Prostate gland (tissue), 2 donors: ENCODE measurements around the gene TMUB1. TPM values are rescaled to one million over a fixed set of nuclear protein-coding genes. Genes with fewer than 3 reads are reported as not detected.

ENCODE experiments used
- DNase-seq: peaks from one replicate; pipeline ENCODE4 v3.0.0-alpha.2; 2019; ENCODE audit warnings: low spot score
- H3K27ac ChIP-seq, 2 donors: fragments of 200-600 bp; sonication (generic); 2 replicates each; pipeline ENCODE4 v1.5.1; 2017 to 2019
- H3K27me3 ChIP-seq: fragments of 200-600 bp; sonication (generic); replicated peaks from 2 replicates; pipeline ENCODE4 v1.5.1; 2019; ENCODE audit not compliant: insufficient read depth
- H3K36me3 ChIP-seq, 2 donors: fragments of 200-600 bp; sonication (generic); 1 replicate in 1 of 2; 2 replicates in 1 of 2; pipeline versions ENCODE4 v1.5.1 to v1.8.1; 2017 to 2019
- H3K4me1 ChIP-seq: fragments of 200-600 bp; sonication (generic); replicated peaks from 2 replicates; pipeline ENCODE4 v1.5.1; 2019
- H3K4me3 ChIP-seq, 2 donors: fragments of 200-600 bp; sonication (generic); 2 replicates each; pipeline ENCODE4 v1.5.1; 2017 to 2019
- H3K9me3 ChIP-seq: fragments of 200-600 bp; sonication (generic); 2 replicates; pipeline ENCODE4 v1.5.1; 2017
- POLR2A ChIP-seq: fragments of 450-650 bp; IDR thresholded peaks from one replicate; pipeline ENCODE4 v1.6.1; 2016; ENCODE audit warnings: antibody characterized with exemption, mild to moderate bottlenecking
- POLR2AphosphoS5 ChIP-seq: sonication (generic); formaldehyde crosslinking; IDR thresholded peaks from one replicate; pipeline ENCODE4 v1.6.1; 2017; ENCODE audit warnings: antibody characterized with exemption
- WGBS: methylation state at CpG from one replicate; pipeline ENCODE4 v1.1.5; 2018; 5-methylcytosine and 5-hydroxymethylcytosine counted together
- intact Hi-C: fragments of 100-400 bp; cut with DNase I; formaldehyde crosslinking; loops from one replicate; pipeline ENCODE4 v1.14.2; 2022
- total RNA-seq, 2 donors: library from RNA; depleted of rRNA; stranded (reverse); fragments of >200 nt; gene quantifications; one replicate each; pipeline ENCODE4 v1.1.0, GENCODE V29; 2016
- TF ChIP-seq, protein P1 (sequence below), 4 experiments: fragments of 200-600 bp in 2 of 4; fragments of 450-650 bp in 2 of 4; sonication (generic) in 2 of 4; IDR thresholded peaks; 1 replicate in 3 of 4; 2 replicates in 1 of 4; pipeline ENCODE4 v1.5.1; 2016 to 2019; ENCODE audit warnings: antibody characterized with exemption in 4 of 4, mild to moderate bottlenecking in 2 of 4, moderate library complexity in 2 of 4

The TMUB1 gene
- total RNA-seq, 2 donors from 2014 or later: 79.8 to 99.4 TPM

DNA sequence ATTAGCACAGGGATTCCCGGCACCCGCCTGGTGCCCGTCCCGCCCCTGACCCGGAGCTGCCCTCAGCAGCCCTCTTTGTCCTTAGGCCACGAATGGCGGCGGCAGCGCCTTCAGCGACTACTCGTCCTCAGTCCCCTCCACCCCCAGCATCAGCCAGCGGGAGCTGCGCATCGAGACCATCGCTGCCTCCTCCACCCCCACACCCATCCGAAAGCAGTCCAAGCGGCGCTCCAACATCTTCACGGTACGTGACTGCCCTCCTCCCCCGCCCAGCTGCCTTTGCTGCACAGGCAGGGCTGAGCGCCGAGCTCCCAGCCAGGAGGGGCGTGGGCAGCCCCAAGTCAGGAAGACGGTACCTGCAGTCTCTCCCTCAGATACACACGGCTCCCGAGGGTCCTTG lies 36.6 kb upstream of the TMUB1 start:
- no peaks in the 10 kb centered on the region for H3K9me3 ChIP-seq
- H3K36me3 ChIP-seq: peaks cover 13 to 27% of the 10 kb centered on the region in 2 donors
- 87% methylated on average over 27 of the region's 27 CpGs for WGBS

DNA sequence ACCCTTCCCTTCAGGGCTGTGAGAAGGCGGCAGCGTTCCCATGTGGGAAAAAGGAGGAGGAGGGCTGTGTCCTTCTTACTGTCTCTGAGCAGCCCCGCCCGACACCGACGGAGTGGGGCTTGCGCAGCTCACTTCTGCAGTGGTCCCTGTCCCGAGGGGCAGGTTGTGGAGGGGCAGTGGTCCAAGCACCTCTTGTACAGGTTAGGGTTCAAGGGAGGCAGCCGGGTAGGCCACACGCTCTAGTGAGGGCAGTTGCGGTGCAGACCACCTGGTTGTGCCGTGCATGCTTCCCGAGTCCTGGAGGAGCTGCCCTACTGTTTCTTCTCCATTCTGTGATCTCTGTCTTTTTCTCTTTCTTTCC lies 35.7 kb upstream of the TMUB1 start:
- intact Hi-C loops: no loop called here

More for the DNA sequence above, 36.6 kb upstream of the TMUB1 start:
- H3K27ac ChIP-seq: no peak overlapping the region
- intact Hi-C loops: loop anchor here (5.0 kb wide), 1 partner anchor 182 kb away; no protein-coding TSS in a partner anchor
- peaks cover 8% of the 10 kb centered on the region for H3K4me1 ChIP-seq
- no peak for TF ChIP-seq POLR2AphosphoS5
- TF ChIP-seq, protein P1, sequence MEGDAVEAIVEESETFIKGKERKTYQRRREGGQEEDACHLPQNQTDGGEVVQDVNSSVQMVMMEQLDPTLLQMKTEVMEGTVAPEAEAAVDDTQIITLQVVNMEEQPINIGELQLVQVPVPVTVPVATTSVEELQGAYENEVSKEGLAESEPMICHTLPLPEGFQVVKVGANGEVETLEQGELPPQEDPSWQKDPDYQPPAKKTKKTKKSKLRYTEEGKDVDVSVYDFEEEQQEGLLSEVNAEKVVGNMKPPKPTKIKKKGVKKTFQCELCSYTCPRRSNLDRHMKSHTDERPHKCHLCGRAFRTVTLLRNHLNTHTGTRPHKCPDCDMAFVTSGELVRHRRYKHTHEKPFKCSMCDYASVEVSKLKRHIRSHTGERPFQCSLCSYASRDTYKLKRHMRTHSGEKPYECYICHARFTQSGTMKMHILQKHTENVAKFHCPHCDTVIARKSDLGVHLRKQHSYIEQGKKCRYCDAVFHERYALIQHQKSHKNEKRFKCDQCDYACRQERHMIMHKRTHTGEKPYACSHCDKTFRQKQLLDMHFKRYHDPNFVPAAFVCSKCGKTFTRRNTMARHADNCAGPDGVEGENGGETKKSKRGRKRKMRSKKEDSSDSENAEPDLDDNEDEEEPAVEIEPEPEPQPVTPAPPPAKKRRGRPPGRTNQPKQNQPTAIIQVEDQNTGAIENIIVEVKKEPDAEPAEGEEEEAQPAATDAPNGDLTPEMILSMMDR (IDR thresholded peaks at IDR 0.05): no peak
- TF ChIP-seq POLR2A: no peak
- H3K27me3 ChIP-seq: no peaks in the 10 kb centered on the region
- no peak overlapping the region for H3K4me3 ChIP-seq
- no peak for DNase-seq

DNA sequence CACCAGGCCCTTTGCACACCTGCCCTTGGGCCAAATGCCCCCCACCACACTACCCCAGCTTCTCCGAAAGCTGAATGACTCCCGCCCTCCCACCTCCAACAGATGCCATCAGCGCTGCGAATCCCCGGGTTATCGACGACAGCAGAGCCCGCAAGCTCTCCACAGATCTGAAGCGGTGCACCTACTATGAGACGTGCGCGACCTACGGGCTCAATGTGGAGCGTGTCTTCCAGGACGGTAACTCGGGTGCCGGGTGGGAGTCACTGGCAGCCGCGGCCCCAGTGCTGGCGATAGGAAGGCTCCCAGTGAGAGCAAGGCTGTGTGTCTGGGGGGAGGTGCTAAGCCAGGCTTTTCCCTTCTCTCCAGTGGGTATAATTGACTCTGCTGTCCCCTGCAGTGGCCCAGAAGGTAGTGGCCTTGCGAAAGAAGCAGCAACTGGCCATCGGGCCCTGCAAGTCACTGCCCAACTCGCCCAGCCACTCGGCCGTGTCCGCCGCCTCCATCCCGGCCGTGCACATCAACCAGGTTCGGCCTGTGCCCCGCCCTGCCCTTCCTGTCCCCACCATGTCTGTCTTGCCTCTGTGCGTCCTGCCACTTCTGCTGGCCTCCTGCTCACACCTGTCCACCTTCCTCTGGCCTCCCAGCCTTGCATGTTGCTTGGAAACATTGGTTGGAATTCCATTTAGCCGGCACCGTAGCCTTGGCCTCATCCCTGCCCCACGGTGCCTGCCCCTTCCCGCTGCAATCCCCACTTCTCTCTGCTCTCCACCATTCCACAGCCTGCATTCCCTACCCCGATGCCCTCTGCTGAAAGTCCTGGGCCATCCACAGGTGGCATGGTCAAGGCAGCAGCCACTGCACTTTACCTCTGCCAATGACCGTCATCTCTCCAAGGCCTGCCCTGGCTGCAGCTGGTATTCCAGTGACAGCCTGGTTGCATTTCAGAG lies 35.1 kb upstream of the TMUB1 start:
- Histone ChIP-seq H3K36me3 (peaks cover 13 to 26% of the 10 kb centered on the region in 2 donors), H3K27me3 (no peaks in the 10 kb centered on the region), H3K4me3 (no peak overlapping the region), H3K27ac (no peak overlapping the region), H3K9me3 (no peaks in the 10 kb centered on the region), H3K4me1 (peaks cover 7% of the 10 kb centered on the region)
- DNase-seq: no peak
- intact Hi-C loops: no loop called here
- WGBS: 95% methylated on average over 38 of the region's 38 CpGs
- TF ChIP-seq POLR2AphosphoS5: no peak
- TF ChIP-seq, protein P1 (IDR thresholded peaks at IDR 0.05): no peak
- TF ChIP-seq POLR2A: no peak

More for the DNA sequence above, 35.7 kb upstream of the TMUB1 start:
- DNase-seq: no peak
- WGBS: 94% methylated on average over 13 of the region's 13 CpGs
- Histone ChIP-seq H3K27me3 (no peaks in the 10 kb centered on the region), H3K9me3 (no peaks in the 10 kb centered on the region), H3K4me1 (peaks cover 7% of the 10 kb centered on the region), H3K4me3 (no peak overlapping the region), H3K36me3 (peaks cover 13 to 27% of the 10 kb centered on the region in 2 donors), H3K27ac (no peak overlapping the region)
- TF ChIP-seq, protein P1 (IDR thresholded peaks at IDR 0.05): no peak
- TF ChIP-seq POLR2AphosphoS5: no peak
- no peak for TF ChIP-seq POLR2A

DNA sequence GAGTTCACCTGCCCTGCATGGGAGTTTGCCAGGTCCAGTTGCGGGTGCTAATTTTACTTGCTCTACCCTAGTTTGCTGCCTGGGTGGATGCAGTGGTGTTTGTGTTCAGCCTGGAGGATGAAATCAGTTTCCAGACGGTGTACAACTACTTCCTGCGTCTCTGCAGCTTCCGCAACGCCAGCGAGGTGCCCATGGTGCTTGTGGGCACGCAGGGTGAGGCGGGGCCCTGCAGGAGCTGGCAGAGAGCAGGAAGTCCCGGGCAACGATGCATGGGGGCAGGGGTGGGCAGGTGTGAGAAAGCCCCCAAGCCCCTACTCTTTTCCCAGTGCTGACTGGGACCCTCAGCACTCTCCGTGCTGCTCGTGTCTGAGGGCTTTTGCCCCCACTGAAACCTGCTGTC lies 34.3 kb upstream of the TMUB1 start:
- intact Hi-C loops: no loop called here
- Histone ChIP-seq H3K4me1 (peaks cover 11% of the 10 kb centered on the region), H3K4me3 (no peak overlapping the region), H3K27ac (no peak overlapping the region), H3K9me3 (no peaks in the 10 kb centered on the region), H3K27me3 (no peaks in the 10 kb centered on the region), H3K36me3 (peaks cover 13 to 18% of the 10 kb centered on the region in 2 donors)
- 81% methylated on average over 11 of the region's 12 CpGs for WGBS
- TF ChIP-seq POLR2A (no peak), POLR2AphosphoS5 (no peak)
- TF ChIP-seq, protein P1 (IDR thresholded peaks at IDR 0.05): no peak
- no peak for DNase-seq
